ENCODE measurements around the gene SLC6A11. TPM values are rescaled to one million over a fixed set of nuclear protein-coding genes. Genes with fewer than 3 reads are reported as not detected.

The SLC6A11 gene
- total and polyA plus RNA-seq, 2 donors = 0.05 to 0.18 TPM

DNA sequence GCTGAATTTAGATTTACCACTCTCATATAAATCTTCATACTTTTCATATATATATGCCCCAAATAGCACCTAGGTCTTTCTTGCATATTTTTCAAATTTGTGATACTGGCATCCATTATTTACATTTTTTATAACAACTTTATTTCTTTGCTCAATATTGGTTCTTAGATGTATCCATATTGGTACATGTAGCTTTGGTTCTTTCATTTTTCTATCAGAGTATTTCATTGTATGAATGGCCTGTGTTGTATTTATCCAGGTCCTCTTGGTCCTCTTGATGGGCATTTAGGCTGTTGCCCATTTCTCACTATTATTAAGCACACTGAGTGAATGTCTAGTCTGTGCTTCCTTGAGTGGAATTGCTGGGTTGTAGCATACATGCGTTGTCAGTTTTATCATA, 8.4 kb downstream of the SLC6A11 start:
- Histone ChIP-seq H3K27ac (ENCODE audit: low read depth in 1 of 2, low read length in 1 of 2) (no peak overlapping the region), H3K36me3 (ENCODE audit: control insufficient read depth in 2 of 2, insufficient read depth in 2 of 2, low read length in 1 of 2) (no peaks in the 10 kb centered on the region), H3K4me1 (ENCODE audit: control insufficient read depth in 2 of 2, insufficient read depth in 2 of 2, low read length in 2 of 2) (no peaks in the 10 kb centered on the region), H3K27me3 (ENCODE audit: control insufficient read depth in 2 of 2, insufficient read depth in 1 of 2, low read length in 1 of 2) (peaks cover 0 to 3% of the 10 kb centered on the region in 2 donors), H3K9me3 (ENCODE audit: control insufficient read depth in 2 of 2, insufficient read depth in 1 of 2, low read length in 1 of 2) (no peaks in the 10 kb centered on the region), H3K4me3 (ENCODE audit: low read length in 2 of 2) (no peak overlapping the region)
- DNase-seq (ENCODE audit: low read depth in 6 of 9, low spot score in 9 of 9) = no peak
- WGBS = 99% methylated on average over 1 of the region's 1 CpG

DNA sequence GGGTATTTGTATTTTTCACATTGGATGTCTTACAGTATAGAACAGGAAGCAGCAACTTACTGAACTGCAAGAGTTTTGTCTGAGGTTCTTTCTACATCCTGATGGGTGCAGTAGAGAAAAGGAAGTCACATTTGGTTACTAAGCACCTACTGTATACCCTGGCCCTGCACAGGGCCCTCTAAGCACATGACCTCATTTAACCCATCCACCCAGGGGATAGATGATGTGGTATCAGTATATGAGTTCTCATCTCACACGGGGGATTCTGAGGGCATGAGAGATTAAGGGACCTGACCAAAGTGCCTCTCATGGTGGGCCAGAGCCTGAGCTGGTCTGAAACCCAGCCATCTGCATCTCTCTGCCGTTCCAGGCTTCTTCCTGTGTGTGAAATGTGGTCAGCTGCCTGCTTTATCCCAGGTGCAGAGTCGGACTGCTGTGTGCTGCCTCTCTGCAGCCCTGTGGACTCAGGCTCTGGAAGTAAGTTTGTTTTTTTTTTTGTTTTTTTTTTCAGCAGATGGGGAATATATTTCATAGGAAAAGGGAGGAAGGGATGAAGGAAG, 17.9 kb downstream of the SLC6A11 start:
- no peak for DNase-seq (ENCODE audit: low read depth in 6 of 9, low spot score in 9 of 9)
- peaks cover 0 to 2% of the 10 kb centered on the region in 2 donors for H3K27me3 ChIP-seq (ENCODE audit: control insufficient read depth in 2 of 2, insufficient read depth in 1 of 2, low read length in 1 of 2)
- H3K4me1 ChIP-seq (ENCODE audit: control insufficient read depth in 2 of 2, insufficient read depth in 2 of 2, low read length in 2 of 2) = no peaks in the 10 kb centered on the region
- H3K27ac ChIP-seq (ENCODE audit: low read depth in 1 of 2, low read length in 1 of 2) = no peak overlapping the region
- no peaks in the 10 kb centered on the region for H3K9me3 ChIP-seq (ENCODE audit: control insufficient read depth in 2 of 2, insufficient read depth in 1 of 2, low read length in 1 of 2)
- H3K36me3 ChIP-seq (ENCODE audit: control insufficient read depth in 2 of 2, insufficient read depth in 2 of 2, low read length in 1 of 2) = no peaks in the 10 kb centered on the region
- 6% methylated on average over 3 of the region's 3 CpGs for WGBS
- no peak overlapping the region for H3K4me3 ChIP-seq (ENCODE audit: low read length in 2 of 2)

DNA sequence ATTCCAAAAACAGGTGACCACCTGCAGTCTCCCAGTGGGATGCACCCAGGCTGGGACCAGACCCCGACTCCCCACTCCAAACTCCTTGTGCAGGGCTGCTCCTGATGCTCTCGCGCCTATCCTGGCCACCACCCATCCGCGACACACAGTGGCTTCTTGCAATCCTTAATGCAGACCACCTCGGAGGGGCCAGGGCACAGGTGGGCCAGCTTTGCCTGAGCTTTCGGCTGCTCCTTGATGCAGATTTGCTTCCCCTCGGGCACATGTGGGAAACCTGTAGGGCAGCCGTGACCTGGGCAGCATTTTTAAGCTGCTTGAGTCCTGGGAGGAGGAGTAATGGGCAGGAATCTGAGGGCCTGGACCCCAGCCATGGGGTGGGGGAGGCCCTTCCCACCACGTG, 18.9 kb downstream of the SLC6A11 start:
- Histone ChIP-seq H3K27ac (ENCODE audit: low read depth in 1 of 2, low read length in 1 of 2) (no peak overlapping the region), H3K27me3 (ENCODE audit: control insufficient read depth in 2 of 2, insufficient read depth in 1 of 2, low read length in 1 of 2) (peaks cover 0 to 2% of the 10 kb centered on the region in 2 donors), H3K36me3 (ENCODE audit: control insufficient read depth in 2 of 2, insufficient read depth in 2 of 2, low read length in 1 of 2) (no peaks in the 10 kb centered on the region), H3K4me3 (ENCODE audit: low read length in 2 of 2) (no peak overlapping the region), H3K4me1 (ENCODE audit: control insufficient read depth in 2 of 2, insufficient read depth in 2 of 2, low read length in 2 of 2) (no peaks in the 10 kb centered on the region), H3K9me3 (ENCODE audit: control insufficient read depth in 2 of 2, insufficient read depth in 1 of 2, low read length in 1 of 2) (no peaks in the 10 kb centered on the region)
- 95% methylated on average over 10 of the region's 10 CpGs for WGBS
- no peak for DNase-seq (ENCODE audit: low read depth in 6 of 9, low spot score in 9 of 9)

DNA sequence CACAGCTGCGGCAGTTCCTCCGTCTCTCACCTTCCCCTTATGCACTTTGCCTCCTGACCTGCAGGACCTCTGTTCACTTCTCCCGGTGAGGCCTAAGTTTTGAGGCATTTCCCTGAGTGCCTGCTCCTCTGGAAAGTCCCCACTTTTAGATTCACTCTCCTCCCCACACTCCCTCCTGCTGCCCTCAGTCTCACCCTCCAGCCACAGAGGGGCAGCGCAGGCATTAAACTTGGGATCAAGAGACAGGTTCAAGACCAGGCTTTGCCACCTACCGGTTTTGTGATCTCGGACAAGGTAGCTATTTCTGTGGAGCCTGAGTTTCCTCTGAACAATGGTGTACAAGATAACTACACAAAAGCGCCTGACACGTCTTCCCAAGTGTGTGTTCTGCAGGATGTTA, 19.4 kb downstream of the SLC6A11 start:
- no peak overlapping the region for H3K27ac ChIP-seq (ENCODE audit: low read depth in 1 of 2, low read length in 1 of 2)
- H3K27me3 ChIP-seq (ENCODE audit: control insufficient read depth in 2 of 2, insufficient read depth in 1 of 2, low read length in 1 of 2) = peaks cover 0 to 2% of the 10 kb centered on the region in 2 donors
- H3K36me3 ChIP-seq (ENCODE audit: control insufficient read depth in 2 of 2, insufficient read depth in 2 of 2, low read length in 1 of 2) = no peaks in the 10 kb centered on the region
- no peak for DNase-seq (ENCODE audit: low read depth in 6 of 9, low spot score in 9 of 9)
- 96% methylated on average over 8 of the region's 8 CpGs for WGBS
- H3K4me3 ChIP-seq (ENCODE audit: low read length in 2 of 2) = no peak overlapping the region
- no peaks in the 10 kb centered on the region for H3K9me3 ChIP-seq (ENCODE audit: control insufficient read depth in 2 of 2, insufficient read depth in 1 of 2, low read length in 1 of 2)
- H3K4me1 ChIP-seq (ENCODE audit: control insufficient read depth in 2 of 2, insufficient read depth in 2 of 2, low read length in 2 of 2) = no peaks in the 10 kb centered on the region

DNA sequence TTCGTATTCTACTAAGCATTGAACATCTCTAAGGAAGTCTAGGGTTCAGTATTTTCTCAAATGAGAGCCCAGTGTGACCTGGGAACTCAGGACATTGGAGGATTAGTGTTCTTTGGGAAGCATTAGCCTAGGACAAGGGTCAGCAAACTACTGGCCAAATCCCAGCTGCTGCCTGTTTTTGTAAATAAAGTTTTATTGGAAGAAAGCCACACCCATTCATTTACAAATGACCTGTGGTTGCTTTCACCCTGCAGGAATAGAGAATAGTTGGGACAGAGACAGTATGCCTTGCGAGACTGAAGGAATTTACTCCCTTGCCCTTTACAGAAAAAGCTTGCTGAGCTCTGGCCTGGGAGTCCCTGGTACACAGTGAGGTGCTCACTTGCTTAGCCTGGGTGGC, 20.6 kb downstream of the SLC6A11 start:
- Histone ChIP-seq H3K27me3 (ENCODE audit: control insufficient read depth in 2 of 2, insufficient read depth in 1 of 2, low read length in 1 of 2) (peaks cover 0 to 2% of the 10 kb centered on the region in 2 donors), H3K36me3 (ENCODE audit: control insufficient read depth in 2 of 2, insufficient read depth in 2 of 2, low read length in 1 of 2) (no peaks in the 10 kb centered on the region), H3K9me3 (ENCODE audit: control insufficient read depth in 2 of 2, insufficient read depth in 1 of 2, low read length in 1 of 2) (no peaks in the 10 kb centered on the region), H3K27ac (ENCODE audit: low read depth in 1 of 2, low read length in 1 of 2) (no peak overlapping the region), H3K4me3 (ENCODE audit: low read length in 2 of 2) (no peak overlapping the region), H3K4me1 (ENCODE audit: control insufficient read depth in 2 of 2, insufficient read depth in 2 of 2, low read length in 2 of 2) (no peaks in the 10 kb centered on the region)
- WGBS = 92% methylated on average over 2 of the region's 2 CpGs
- no peak for DNase-seq (ENCODE audit: low read depth in 6 of 9, low spot score in 9 of 9)

DNA sequence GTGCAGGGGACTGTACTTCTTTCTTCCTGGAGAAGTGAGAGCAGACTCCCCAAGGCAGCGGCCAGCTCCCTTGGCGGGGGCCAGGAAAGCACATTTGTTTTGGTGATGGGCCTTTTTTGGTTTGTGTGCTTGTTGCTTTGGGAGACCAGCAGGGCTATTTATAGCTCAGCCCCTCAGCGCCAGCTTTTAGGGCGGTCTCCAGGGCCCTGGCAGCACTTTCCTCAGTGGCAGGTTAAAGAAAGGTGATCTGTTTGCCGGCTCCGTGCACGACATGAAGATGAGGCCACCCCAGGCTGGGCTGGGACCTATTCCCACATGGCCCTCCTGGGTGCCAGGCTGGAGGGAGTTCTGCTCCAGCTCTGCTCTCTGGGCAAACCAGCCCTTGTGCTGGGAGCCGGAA, 21.8 kb downstream of the SLC6A11 start:
- WGBS = 92% methylated on average over 8 of the region's 8 CpGs
- Histone ChIP-seq H3K27me3 (ENCODE audit: control insufficient read depth in 2 of 2, insufficient read depth in 1 of 2, low read length in 1 of 2) (peaks cover 0 to 2% of the 10 kb centered on the region in 2 donors), H3K36me3 (ENCODE audit: control insufficient read depth in 2 of 2, insufficient read depth in 2 of 2, low read length in 1 of 2) (no peaks in the 10 kb centered on the region), H3K4me3 (ENCODE audit: low read length in 2 of 2) (no peak overlapping the region), H3K27ac (ENCODE audit: low read depth in 1 of 2, low read length in 1 of 2) (no peak overlapping the region), H3K4me1 (ENCODE audit: control insufficient read depth in 2 of 2, insufficient read depth in 2 of 2, low read length in 2 of 2) (no peaks in the 10 kb centered on the region), H3K9me3 (ENCODE audit: control insufficient read depth in 2 of 2, insufficient read depth in 1 of 2, low read length in 1 of 2) (no peaks in the 10 kb centered on the region)
- no peak for DNase-seq (ENCODE audit: low read depth in 6 of 9, low spot score in 9 of 9)

DNA sequence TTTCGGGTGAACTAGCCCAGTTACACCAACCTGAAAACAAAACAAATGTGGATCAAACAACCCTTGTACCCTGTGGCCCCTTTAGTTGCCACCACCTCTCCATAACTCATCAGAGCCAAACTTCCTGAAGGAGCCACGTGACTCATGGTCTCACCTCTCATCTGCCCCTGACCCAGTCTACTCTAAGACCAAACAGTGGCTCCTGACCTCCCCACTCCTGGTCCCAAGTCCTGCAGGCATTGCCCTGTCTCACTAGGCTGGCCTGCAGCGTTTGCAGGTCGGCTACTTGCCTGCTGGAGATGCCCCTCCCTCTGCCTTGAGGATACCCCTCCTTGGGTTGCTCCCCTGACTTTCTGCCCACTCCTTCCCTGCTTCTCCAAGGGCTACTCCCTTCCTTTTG, 23.1 kb downstream of the SLC6A11 start:
- DNase-seq (ENCODE audit: low read depth in 6 of 9, low spot score in 9 of 9) = no peak
- WGBS = 91% methylated on average over 4 of the region's 4 CpGs
- H3K4me1 ChIP-seq (ENCODE audit: control insufficient read depth in 2 of 2, insufficient read depth in 2 of 2, low read length in 2 of 2) = no peaks in the 10 kb centered on the region
- no peak overlapping the region for H3K27ac ChIP-seq (ENCODE audit: low read depth in 1 of 2, low read length in 1 of 2)
- H3K9me3 ChIP-seq (ENCODE audit: control insufficient read depth in 2 of 2, insufficient read depth in 1 of 2, low read length in 1 of 2) = no peaks in the 10 kb centered on the region
- no peak overlapping the region for H3K4me3 ChIP-seq (ENCODE audit: low read length in 2 of 2)
- H3K27me3 ChIP-seq (ENCODE audit: control insufficient read depth in 2 of 2, insufficient read depth in 1 of 2, low read length in 1 of 2) = peaks cover 0 to 2% of the 10 kb centered on the region in 2 donors
- H3K36me3 ChIP-seq (ENCODE audit: control insufficient read depth in 2 of 2, insufficient read depth in 2 of 2, low read length in 1 of 2) = no peaks in the 10 kb centered on the region

DNA sequence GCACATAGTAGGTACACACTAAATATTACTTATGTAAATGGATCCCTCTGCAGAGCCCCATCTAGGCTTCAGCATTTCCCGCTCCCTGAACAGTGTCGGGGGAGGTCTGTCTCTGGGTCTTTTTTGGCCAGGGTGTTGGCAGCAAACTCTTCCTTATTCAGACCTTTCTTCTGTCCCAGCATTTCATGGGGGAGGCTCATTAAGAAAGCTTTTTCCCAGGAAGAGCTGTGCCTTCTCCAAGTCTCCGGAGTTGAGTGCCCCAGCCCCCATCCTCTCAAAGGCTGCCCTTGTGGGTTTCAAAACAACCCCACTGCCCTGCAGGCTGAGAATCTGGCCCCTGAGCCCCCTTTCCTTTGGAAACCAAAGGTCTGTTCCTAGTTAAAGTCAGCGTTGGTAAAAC, 25.1 kb downstream of the SLC6A11 start:
- H3K4me3 ChIP-seq (ENCODE audit: low read length in 2 of 2) = no peak overlapping the region
- H3K4me1 ChIP-seq (ENCODE audit: control insufficient read depth in 2 of 2, insufficient read depth in 2 of 2, low read length in 2 of 2) = no peaks in the 10 kb centered on the region
- no peaks in the 10 kb centered on the region for H3K9me3 ChIP-seq (ENCODE audit: control insufficient read depth in 2 of 2, insufficient read depth in 1 of 2, low read length in 1 of 2)
- H3K27me3 ChIP-seq (ENCODE audit: control insufficient read depth in 2 of 2, insufficient read depth in 1 of 2, low read length in 1 of 2) = no peaks in the 10 kb centered on the region
- WGBS = 90% methylated on average over 4 of the region's 4 CpGs
- no peak overlapping the region for H3K27ac ChIP-seq (ENCODE audit: low read depth in 1 of 2, low read length in 1 of 2)
- no peaks in the 10 kb centered on the region for H3K36me3 ChIP-seq (ENCODE audit: control insufficient read depth in 2 of 2, insufficient read depth in 2 of 2, low read length in 1 of 2)
- DNase-seq (ENCODE audit: low read depth in 6 of 9, low spot score in 9 of 9) = no peak

DNA sequence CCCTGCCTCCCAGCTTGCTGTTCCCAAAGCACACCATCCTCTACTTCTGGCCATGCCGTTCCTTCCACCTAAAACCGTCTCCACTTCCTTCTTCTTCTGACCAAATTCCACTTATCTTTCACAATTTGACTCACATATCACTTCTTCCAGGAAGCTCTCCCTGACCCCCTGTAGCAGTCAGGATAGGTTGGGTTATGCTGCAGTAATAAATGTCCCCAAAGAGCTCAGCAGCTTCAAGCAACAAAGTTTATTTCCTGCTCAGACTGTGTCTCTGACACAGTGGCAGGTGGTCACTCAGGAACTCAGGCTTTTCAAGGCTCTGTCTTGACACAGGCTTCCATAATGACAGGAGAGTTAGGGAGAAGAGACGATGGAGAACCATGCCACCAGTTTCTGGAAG, 27.4 kb downstream of the SLC6A11 start:
- no peak for DNase-seq (ENCODE audit: low read depth in 6 of 9, low spot score in 9 of 9)
- Histone ChIP-seq H3K36me3 (ENCODE audit: control insufficient read depth in 2 of 2, insufficient read depth in 2 of 2, low read length in 1 of 2) (no peaks in the 10 kb centered on the region), H3K4me1 (ENCODE audit: control insufficient read depth in 2 of 2, insufficient read depth in 2 of 2, low read length in 2 of 2) (no peaks in the 10 kb centered on the region), H3K9me3 (ENCODE audit: control insufficient read depth in 2 of 2, insufficient read depth in 1 of 2, low read length in 1 of 2) (no peaks in the 10 kb centered on the region), H3K4me3 (ENCODE audit: low read length in 2 of 2) (no peak overlapping the region), H3K27ac (ENCODE audit: low read depth in 1 of 2, low read length in 1 of 2) (no peak overlapping the region), H3K27me3 (ENCODE audit: control insufficient read depth in 2 of 2, insufficient read depth in 1 of 2, low read length in 1 of 2) (no peaks in the 10 kb centered on the region)
- 96% methylated on average over 3 of the region's 3 CpGs for WGBS
